ENCODE results near the gene LENG1. TPM values are rescaled to one million over a fixed set of nuclear protein-coding genes. Genes with fewer than 3 reads are reported as not detected.

Gene LENG1
- total RNA-seq, 6 experiments from 2014 or later = 1.2 to 3.5 (median 3.2) TPM

DNA sequence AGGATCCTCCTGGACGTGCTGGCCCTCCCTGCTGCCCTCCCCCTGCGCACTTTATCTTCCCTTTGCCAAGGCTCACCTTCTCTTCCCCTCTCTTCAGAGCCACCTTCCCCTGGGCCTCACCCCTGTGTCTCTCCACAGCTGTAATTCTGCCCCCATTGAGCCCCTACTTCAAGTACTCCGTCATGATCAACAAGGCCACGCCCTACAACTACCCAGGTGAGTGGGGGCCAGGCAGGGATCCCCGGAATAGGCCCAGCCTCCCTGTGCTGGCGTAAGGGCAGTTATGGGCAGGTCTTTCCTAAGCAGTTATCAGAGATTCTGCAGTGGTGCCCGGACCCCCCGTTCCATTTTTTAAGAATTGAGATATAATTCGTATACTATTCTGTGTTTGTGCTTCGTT lies 53.7 kb downstream of the LENG1 start:
- H3K36me3 ChIP-seq = peaks cover 0 to 41% (median 13%) of the 10 kb centered on the region in 4 donors
- no peak for ATAC-seq

More for the DNA sequence above, 53.7 kb downstream of the LENG1 start:
- H3K9me3 ChIP-seq = no peaks in the 10 kb centered on the region
- H3K27me3 ChIP-seq = no peaks in the 10 kb centered on the region
- H3K4me1 ChIP-seq = peaks cover 0 to 6% (median 0%) of the 10 kb centered on the region in 4 donors
- intact Hi-C loops (cut with DNase I) = no loop called here
- 90% methylated on average over 9 of the region's 10 CpGs for WGBS (ENCODE audit: insufficient coverage, low coverage, low lambda C conversion rate, missing lambda C conversion rate)
- no peak for TF ChIP-seq POLR2A (IDR thresholded peaks at IDR 0.05)
- TF ChIP-seq, protein P1, sequence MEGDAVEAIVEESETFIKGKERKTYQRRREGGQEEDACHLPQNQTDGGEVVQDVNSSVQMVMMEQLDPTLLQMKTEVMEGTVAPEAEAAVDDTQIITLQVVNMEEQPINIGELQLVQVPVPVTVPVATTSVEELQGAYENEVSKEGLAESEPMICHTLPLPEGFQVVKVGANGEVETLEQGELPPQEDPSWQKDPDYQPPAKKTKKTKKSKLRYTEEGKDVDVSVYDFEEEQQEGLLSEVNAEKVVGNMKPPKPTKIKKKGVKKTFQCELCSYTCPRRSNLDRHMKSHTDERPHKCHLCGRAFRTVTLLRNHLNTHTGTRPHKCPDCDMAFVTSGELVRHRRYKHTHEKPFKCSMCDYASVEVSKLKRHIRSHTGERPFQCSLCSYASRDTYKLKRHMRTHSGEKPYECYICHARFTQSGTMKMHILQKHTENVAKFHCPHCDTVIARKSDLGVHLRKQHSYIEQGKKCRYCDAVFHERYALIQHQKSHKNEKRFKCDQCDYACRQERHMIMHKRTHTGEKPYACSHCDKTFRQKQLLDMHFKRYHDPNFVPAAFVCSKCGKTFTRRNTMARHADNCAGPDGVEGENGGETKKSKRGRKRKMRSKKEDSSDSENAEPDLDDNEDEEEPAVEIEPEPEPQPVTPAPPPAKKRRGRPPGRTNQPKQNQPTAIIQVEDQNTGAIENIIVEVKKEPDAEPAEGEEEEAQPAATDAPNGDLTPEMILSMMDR (IDR thresholded peaks at IDR 0.05) = no peak
- H3K27ac ChIP-seq = no peak overlapping the region
- DNase-seq = no peak
- H3K4me3 ChIP-seq = no peak overlapping the region

Other genes with a start within 250 kb of the LENG1 start
- under 1 TPM in 1 of 6 experiments, not detected in 5; 0.02 TPM for gene CACNG8, start 196.8 kb downstream of the LENG1 start, total RNA-seq
- not detected for gene CACNG6, start 168.1 kb downstream of the LENG1 start, total RNA-seq
- gene VSTM1, start 95.8 kb downstream of the LENG1 start, total RNA-seq = under 1 TPM in 1 of 6 experiments, not detected in 5; 0.37 TPM
- gene TARM1, start 78.4 kb downstream of the LENG1 start, total RNA-seq = not detected
- 1 to 10 TPM in 3 of 6 experiments, under 1 TPM in 3; 0.53 to 2.6 (median 1.0) TPM for gene OSCAR, start 58.9 kb downstream of the LENG1 start, total RNA-seq
- 10 to 100 TPM; 29.2 to 77.3 (median 70.1) TPM for gene NDUFA3, start 56.9 kb downstream of the LENG1 start, total RNA-seq
- 1 to 10 TPM; 3.5 to 8.2 (median 5.7) TPM for gene TFPT, start 44.1 kb downstream of the LENG1 start, total RNA-seq
- 10 to 100 TPM; 22.1 to 34.9 (median 27.9) TPM for gene PRPF31, start 44.0 kb downstream of the LENG1 start, total RNA-seq
- gene CNOT3, start 22.0 kb downstream of the LENG1 start, total RNA-seq = 10 to 100 TPM in 5 of 6 experiments, 1 to 10 TPM in 1; 7.1 to 21.6 (median 15.5) TPM
- 1 to 10 TPM in 3 of 6 experiments, under 1 TPM in 3; 0.18 to 2.4 (median 1.1) TPM for gene TMC4, start 13.4 kb upstream of the LENG1 start, total RNA-seq
- gene MBOAT7, start 29.9 kb upstream of the LENG1 start, total RNA-seq = 10 to 100 TPM; 26.6 to 57.7 (median 32.9) TPM
- gene TSEN34, start 31.6 kb upstream of the LENG1 start, total RNA-seq = 10 to 100 TPM; 11.8 to 31.9 (median 17.9) TPM
- 100 to 1,000 TPM; 399 to 706 (median 486) TPM for gene RPS9, start 41.1 kb upstream of the LENG1 start, total RNA-seq
- 1 to 10 TPM; 1.3 to 8.7 (median 6.2) TPM for gene LILRB3, start 63.3 kb upstream of the LENG1 start, total RNA-seq
- 1 to 10 TPM in 3 of 6 experiments, under 1 TPM in 3; 0.61 to 4.9 (median 0.98) TPM for gene LILRA6, start 83.1 kb upstream of the LENG1 start, total RNA-seq
- 10 to 100 TPM in 2 of 6 experiments, 1 to 10 TPM in 4; 2.7 to 19.7 (median 8.4) TPM for gene LILRB5, start 97.6 kb upstream of the LENG1 start, total RNA-seq
- 1 to 10 TPM; 1.6 to 9.8 (median 3.0) TPM for gene LILRB2, start 121.4 kb upstream of the LENG1 start, total RNA-seq
- 1 to 10 TPM in 5 of 6 experiments, under 1 TPM in 1; 0.98 to 4.3 (median 1.9) TPM for gene LILRA5, start 153.4 kb upstream of the LENG1 start, total RNA-seq
- gene LILRA4, start 179.4 kb upstream of the LENG1 start, total RNA-seq = 1 to 10 TPM in 1 of 6 experiments, under 1 TPM in 2, not detected in 3; 0.12 to 1.2 (median 0.78) TPM
- 10 to 100 TPM in 2 of 6 experiments, 1 to 10 TPM in 4; 2.9 to 15.3 (median 4.9) TPM for gene LAIR1, start 205.2 kb upstream of the LENG1 start, total RNA-seq